OCI-M2 (cell line): ENCODE measurements around the gene APMAP.
"Not testable (repeated sequence)": the region's sequence is repeated elsewhere in the genome, so short reads cannot be mapped to it uniquely, and the experiment has no call there.

Experiments used
- DNase-seq: peaks from one replicate; lab custom pipeline; 2025; ENCODE audit not compliant: unreplicated experiment; lab: John Stamatoyannopoulos, UW

Gene APMAP

GRCh38 chr20:25008388-25009217 lies 16.1 kb upstream of the APMAP start:
- no peak for DNase-seq

GRCh38 chr20:25007491-25008305 lies 15.1 kb upstream of the APMAP start:
- no peak for DNase-seq

- DNase-seq, result no peak
Measured at GRCh38 chr20:25006431-25007167, 14.0 kb upstream of the APMAP start.

- no peak for DNase-seq
Measured at GRCh38 chr20:25005661-25006060, 13.1 kb upstream of the APMAP start.

GRCh38 chr20:25005220-25005619 lies 12.7 kb upstream of the APMAP start:
- DNase-seq, result no peak

GRCh38 chr20:25003002-25003401 lies 10.5 kb upstream of the APMAP start:
- DNase-seq, result no peak

- not testable (repeated sequence) for DNase-seq
Measured at GRCh38 chr20:25001323-25001722, 8.8 kb upstream of the APMAP start.

GRCh38 chr20:25000268-25000801 lies 7.8 kb upstream of the APMAP start:
- DNase-seq, result no peak

GRCh38 chr20:24999568-24999967 lies 7.0 kb upstream of the APMAP start:
- no peak for DNase-seq

GRCh38 chr20:24998631-24999445 lies 6.3 kb upstream of the APMAP start:
- DNase-seq, result no peak

GRCh38 chr20:24998121-24998520 lies 5.6 kb upstream of the APMAP start:
- DNase-seq, result no peak

GRCh38 chr20:24996449-24997377 lies 4.2 kb upstream of the APMAP start:
- DNase-seq, result no peak

GRCh38 chr20:24995741-24996448 lies 3.3 kb upstream of the APMAP start:
- DNase-seq, result no peak

GRCh38 chr20:24994470-24995368 lies 2.2 kb upstream of the APMAP start:
- peak; percentile 29 for DNase-seq

- no peak for DNase-seq
Measured at GRCh38 chr20:24994186-24994465, 1.6 kb upstream of the APMAP start.

GRCh38 chr20:24993337-24994185 lies 1.0 kb upstream of the APMAP start:
- no peak for DNase-seq

- no peak for DNase-seq
Measured at GRCh38 chr20:24991897-24992486, 559 bp downstream of the APMAP start.
